HK-2 (cell line): ENCODE measurements around the gene KRTCAP3.
A peak's percentile ranks its signal among the peaks of the same experiment; 100 is the strongest.
"Not testable (repeated sequence)": the region's sequence is repeated elsewhere in the genome, so short reads cannot be mapped to it uniquely, and the experiment has no call there.

ENCODE experiments used
- DNase-seq: peaks from one replicate; pipeline ENCODE4 v3.0.0-alpha.2; 2018; ENCODE audit not compliant: unreplicated experiment

Gene KRTCAP3, protein sequence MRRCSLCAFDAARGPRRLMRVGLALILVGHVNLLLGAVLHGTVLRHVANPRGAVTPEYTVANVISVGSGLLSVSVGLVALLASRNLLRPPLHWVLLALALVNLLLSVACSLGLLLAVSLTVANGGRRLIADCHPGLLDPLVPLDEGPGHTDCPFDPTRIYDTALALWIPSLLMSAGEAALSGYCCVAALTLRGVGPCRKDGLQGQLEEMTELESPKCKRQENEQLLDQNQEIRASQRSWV

DNA sequence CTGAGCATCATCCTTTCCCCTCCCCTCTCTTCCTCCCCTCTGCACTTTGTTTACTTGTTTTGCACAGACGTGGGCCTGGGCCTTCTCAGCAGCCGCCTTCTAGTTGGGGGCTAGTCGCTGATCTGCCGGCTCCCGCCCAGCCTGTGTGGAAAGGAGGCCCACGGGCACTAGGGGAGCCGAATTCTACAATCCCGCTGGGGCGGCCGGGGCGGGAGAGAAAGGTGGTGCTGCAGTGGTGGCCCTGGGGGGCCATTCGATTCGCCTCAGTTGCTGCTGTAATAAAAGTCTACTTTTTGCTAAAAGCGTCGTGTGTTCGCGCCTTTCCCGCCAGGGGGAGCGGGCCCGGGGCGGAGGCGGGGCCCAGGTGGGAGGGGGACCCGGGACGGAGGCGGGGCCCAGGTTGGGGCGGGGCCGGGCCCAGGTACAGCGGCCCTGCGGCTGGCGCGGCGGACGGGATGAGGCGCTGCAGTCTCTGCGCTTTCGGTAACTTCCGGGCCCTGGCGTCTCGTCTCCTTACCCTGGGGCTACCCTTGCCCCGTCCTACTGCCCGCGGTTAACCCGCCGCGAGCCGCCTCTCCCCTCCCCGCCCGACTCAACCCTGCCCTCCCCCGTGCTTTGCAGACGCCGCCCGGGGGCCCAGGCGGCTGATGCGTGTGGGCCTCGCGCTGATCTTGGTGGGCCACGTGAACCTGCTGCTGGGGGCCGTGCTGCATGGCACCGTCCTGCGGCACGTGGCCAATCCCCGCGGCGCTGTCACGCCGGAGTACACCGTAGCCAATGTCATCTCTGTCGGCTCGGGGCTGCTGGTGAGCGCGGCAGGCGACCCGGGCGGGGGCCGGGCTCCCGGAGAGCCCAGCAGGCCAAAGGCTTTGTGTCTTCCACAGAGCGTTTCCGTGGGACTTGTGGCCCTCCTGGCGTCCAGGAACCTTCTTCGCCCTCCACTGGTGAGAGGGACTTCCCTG is at the start of gene KRTCAP3:
TSS of gene KRTCAP3 (plus strand) at position 424 of the 962 bp plus-strand sequence. CDS start at position 456, 32 bp downstream.
- DNase-seq: no peak

DNA sequence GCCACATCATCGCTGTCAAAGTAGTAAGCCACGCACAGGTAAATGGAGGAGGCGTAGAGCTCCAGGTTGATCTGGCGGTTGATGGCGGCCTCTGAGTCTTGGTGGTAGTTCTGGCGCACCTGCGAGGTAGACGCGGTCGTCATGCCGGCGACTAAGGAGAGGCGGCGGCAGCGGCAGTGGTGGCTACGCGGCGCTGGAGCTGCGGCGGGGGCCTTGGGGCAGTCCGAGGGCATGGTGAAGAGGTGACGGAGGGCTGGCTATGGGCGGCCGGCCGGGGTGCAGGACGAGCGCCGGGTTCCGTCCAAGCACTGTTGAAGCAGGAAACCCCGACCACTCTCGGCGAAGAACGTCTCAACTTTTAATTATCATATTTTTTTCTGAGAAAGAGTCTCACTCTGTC is 49.0 kb upstream of the KRTCAP3 start:
- no peak for DNase-seq

DNA sequence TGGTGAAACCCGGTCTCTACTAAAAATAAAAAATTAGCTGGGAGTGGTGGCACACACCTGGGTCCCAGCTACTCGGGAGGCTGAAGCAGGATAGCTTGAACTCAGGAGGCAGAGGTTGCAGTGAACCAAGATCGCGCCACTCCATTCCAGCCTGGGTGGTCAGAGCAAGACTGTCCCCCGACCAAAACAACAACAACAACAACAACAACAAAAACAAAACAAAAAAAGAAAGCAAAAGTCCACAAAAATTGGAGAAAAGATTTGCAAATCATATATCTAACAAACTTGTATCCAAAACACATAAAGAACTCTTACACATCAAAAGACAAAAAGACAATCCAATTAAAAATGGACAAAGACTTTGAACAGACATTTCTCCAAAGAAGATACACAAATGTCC is 43.2 kb upstream of the KRTCAP3 start:
- no peak for DNase-seq

DNA sequence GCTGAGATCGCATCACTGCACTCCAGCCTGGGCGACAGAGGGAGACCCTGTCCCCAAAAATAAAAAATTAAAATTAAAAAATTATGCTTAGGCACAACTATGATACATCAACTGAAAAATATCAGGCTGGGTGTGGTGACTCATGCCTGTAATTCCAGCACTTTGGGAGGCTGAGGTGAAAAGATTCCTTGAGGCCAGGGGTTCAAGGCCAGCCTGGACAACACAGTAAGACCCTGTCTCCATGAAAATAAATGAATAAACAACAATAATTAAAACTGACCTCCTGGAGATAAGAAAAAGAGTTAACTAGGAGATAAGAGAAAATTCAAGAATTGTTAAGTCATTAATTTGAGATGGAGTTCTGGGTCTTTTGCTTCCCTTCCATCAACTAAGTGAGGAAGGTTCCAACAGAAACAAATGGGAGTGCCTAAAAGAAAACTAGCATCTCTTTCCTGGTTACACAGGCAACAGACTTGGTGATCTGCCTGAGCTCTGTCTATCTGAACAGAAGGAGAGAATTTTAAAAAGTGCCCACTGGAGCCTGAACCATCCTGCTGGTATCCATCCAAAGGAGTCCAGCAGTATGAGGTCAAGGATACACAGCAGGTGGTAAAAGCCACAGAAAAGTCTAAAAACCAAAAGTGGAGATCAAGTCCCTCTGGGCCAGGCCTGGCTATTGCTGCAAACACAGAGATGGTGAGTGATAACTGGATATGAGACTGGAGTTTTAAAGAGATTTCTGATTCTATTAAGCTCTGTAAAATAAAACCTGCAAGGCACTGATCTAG is 41.6 kb upstream of the KRTCAP3 start:
- no peak for DNase-seq

DNA sequence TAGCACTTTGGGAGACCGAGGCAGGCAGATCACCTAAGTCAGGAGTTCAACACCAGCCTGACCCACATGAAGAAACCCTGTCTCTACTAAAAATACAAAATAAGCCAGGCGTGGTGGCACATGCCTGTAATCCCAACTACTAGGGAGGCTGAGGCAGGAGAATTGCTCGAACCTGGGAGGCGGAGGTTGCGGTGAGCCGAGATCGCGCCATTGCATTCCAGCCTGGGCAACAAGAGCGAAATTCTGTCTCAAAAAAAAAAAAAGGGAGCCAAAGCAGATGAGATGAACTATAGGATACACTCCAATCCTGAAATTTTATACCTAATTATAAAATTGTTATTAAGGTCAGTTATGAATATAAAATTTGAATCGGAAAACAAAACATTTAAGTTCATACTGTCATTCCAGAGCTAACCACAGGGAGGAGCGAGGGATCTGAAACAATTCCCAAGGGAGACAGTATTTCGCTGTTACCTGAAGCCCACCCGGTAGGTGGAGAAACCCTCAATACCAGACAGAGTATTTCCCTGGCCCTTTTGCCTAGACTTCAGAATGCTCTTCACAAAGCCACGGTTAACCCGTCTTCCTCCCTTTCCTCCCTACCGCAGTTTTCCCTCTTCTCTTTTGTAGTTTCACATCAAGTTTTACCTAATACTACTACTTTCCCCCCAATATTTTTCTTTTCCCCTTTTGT is 34.2 kb upstream of the KRTCAP3 start:
- peak; percentile 32 for DNase-seq

DNA sequence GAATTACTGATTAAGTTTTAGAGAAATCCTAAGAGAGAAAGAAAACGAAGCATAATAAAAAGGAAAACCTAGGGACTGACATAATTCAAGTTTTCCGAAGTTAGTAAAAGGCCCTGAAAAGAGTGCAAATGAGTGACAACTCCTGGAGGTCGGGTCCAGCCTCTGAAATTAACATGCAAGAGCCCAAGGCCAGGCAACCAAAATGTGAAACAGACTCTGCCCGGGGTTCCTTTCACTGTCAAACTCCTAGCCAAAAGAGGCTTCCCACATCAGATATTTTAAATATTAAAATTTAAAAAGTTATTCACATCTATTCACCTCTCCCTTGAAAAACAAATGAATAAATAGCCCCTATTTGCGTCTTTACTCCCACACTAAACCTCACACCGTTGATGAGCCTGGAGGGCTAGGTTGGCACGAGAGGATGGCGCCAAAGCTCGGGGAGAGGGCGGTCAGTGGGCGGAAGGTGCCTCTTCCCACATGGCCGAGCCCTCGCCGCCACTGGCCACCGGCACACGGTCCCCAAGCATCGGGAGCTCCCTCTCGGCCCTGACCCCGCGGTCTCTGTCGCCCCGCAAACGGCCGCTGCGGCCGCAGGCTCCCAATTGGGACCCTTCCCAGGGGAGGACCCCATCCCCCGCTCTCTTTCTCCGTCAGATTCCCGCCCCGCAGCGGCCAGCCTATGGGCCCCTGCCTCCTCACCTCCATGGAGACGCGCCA is 33.4 kb upstream of the KRTCAP3 start:
- DNase-seq: peak; percentile 34

DNA sequence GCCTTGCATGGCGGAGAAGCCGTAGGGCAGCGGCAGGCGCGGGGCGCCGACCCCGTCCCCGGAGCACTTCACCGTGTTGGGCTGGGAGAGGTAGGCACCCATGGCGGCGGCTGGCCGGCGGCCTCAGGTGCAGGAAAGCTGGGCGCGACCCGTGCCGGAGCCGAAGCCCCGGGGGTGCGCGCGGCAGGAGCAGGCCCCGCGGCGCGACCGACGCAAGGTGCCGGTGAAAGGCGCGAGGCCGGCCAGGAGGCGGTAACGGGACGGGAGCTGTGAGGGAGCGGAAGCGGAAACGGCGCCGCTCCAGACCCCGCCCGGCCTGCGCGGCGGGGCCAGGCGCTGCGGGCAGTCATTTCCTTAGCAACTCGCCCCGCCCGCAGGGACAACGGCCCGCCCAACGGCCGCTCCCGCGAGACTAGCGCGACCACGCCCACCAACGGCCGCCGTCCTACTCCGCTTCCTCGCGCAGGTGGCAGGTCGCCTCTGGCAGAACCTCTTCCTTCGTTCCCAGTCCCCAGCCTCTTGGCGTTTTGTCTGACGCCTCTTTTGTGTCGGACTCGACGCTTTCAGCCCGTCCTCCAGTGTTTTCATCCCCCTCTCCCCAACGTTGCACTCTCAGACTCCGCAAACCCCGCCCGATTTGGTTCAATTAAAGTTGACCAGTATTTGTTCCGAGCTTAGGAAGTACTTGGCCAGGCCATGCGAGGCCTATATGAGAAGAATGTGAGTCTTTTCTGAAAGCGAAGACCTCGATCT is 32.7 kb upstream of the KRTCAP3 start, which contains the start of gene PPM1G:
TSS of gene PPM1G (minus strand) at position 271 of the 753 bp plus-strand sequence. CDS start at position 102, 169 bp downstream.
- peak; percentile 96 for DNase-seq

DNA sequence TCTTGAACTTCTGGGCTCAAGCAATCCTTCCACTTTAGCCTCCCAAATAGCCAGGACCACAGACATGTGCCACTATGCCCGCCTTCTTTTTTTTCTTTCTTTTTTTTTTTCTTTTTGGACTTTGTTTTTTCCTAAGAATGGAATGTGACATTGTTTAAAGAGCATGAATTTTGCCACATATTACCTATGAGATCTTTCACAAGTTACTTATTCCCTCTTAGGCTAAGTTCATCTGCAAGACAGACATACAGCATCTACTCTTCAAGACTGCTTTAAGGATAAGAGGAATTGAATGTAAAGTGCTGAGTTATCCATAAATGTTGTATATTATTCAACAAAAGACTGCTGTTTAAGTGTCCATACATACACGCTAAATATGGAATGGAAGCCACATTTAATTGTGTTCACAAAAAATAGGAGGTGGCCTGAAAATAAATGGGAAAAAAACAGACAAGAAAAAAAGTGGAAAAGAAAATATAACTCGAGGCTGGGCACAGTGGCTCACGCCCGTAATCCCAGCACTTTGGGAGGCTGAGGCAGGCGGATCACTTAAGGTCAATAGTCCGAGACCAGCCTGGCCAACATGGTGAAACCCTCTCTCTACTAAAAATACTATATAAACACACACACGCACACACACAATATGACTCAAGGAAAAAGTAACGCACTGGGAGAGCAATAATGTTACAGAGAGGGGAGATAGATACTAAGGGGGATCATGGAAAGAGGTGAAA is 29.6 kb upstream of the KRTCAP3 start:
- no peak for DNase-seq

DNA sequence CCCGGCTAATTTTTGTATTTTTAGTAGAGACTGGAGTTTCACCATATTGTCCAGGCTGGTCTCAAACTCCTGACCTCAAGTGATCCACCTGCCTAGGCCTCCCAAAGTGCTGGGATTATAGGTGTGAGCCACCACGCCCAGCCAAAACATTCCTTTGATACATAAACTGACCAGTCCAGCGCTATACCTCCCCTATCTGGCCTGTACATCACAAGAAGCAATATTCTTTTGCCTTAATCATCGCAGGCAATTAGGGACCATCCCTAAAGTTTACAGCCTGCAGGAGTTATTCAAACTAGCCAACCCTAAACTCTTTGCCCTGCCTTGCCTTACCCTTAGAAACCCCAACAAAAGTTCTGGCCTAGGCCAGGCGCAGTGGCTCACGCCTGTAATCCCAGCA is 26.0 kb upstream of the KRTCAP3 start:
- no peak for DNase-seq

DNA sequence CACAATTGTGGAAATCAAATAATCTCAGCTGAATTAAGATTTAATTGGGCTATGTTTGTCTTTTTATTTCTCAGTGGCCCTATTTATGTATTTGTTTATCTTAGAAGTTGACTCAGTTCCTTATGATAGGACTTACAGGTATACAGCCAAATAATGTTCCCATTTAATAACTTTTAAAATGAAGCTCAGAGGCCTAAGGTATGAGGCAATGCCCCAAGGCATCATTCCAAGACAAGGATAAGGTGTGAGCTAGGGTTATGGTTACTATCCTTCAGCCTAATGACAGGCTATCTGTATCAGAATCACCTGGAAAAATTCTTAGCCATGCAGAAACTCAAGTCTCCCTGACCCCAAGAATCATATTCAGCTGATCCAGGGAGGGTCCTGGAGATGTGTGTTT is 21.2 kb upstream of the KRTCAP3 start:
- DNase-seq: no peak

DNA sequence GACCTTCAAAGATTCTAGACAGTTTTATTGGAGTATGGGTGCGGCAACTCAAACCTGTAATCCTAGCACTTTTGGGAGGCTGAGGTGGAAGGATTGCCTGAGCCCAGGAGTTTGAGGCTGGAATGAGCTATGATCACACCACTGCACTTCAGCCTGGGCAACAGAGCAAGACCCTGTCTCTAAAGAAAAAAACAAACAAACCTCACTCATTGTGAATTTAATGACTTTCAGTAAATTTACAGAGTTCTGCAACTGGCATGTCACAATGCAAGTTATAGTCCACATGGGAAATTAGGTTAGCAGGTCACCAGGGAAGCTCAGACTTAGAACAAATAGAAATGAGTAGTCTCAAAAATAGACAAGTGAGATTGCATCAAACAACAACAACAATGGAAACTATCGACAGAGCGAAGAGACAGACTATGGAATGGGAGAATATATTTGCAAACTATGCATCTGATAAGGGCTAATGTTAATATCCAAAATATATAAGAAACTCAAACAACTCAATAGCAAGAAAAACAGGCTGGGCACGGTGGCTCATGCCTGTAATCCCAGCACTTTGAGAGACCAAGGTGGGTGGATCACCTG is 20.4 kb upstream of the KRTCAP3 start:
- DNase-seq: no peak

DNA sequence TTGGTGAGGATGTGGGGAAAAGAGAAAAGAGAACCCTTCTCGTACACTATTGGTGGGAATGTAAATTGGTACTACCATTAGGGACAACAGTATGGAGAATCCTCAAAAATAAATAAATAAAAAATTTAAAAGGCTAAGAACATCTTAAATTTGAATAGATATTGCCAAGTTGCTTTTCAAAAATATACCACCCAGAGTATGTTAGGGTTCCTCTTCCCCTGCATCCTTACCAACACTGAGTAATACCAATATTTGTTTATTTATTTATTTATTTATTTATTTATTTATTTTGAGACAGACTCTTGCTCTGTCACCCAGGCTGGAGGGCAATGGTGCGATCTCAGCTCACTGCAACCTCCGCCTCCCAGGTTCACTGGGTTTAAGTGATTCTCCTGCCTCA is 19.2 kb upstream of the KRTCAP3 start:
- no peak for DNase-seq

DNA sequence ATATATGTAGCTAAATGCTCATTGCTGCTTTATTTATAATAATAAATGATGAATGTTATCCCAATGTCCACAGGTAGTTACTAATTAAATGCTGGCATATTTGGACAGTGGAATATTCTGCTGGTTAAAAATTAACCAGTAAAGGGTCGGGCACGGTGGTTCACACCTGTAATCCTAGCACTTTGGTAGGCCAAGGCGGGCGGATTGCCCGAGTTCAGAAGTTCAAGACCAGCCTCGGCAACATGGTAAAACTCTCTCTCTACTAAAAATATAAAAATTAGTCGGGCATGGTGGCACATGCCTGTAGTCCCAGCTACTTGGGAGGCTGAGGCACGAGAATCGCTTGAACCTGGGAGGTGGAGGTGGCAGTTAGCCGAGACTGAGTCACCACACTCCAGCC is 17.1 kb upstream of the KRTCAP3 start:
- not testable (repeated sequence) for DNase-seq

DNA sequence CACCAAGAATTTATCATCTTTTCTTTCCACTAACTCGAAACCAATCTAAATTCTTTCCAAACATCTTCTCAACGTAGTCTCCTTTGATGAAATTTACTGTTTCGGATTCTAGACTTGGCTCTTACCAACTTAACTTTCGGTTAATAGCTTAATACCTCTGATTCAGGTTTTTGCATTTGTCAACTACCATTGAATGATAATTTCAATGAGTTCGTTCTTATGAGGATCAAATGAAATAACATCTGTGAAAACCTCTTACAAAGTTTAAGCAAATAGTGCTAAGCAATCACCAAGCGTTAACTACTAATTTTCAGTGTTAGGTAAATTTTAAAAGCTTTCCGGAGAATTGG is 14.3 kb upstream of the KRTCAP3 start:
- no peak for DNase-seq

DNA sequence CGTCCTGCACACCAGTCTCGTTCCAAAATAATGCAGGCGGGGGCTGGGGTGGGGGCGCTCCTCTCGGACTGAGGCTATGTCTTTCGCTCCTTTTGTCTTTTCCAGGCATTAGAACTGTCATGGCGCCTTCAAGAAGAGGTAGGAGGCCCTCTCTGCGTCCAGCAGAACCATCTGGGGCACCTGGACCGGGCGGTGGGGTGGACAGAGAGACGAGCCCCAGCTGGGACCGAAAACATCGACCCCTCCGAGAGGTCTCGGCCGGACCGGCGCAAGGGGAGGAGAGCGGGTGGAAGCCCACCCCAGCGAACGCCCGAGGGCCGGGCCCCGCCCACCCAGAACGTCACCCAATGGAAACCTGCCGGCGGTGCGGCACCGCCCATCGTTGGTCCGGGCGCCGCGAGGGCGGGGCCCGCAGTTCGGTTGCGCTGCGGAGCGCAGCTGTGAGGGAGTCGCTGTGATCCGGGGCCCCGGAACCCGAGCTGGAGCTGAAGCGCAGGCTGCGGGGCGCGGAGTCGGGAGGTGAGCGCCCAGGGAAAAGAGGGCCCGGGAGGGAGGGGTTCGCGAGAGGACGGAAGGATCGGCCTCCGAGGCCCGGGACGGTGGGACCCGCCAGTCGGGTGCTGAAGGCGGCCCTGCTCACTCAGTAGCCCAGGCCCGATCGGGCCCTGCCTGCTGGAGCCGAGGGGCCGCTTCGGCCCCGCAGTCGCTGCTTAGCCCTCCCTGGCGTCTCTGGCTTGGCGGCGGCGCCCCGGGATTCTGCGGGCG is 13.8 kb upstream of the KRTCAP3 start, which contains the start of gene NRBP1:
TSS of gene NRBP1 (plus strand) at position 419 of the 765 bp plus-strand sequence. CDS start 4,643 bp downstream, outside the sequence.
- peak; percentile 88 for DNase-seq

DNA sequence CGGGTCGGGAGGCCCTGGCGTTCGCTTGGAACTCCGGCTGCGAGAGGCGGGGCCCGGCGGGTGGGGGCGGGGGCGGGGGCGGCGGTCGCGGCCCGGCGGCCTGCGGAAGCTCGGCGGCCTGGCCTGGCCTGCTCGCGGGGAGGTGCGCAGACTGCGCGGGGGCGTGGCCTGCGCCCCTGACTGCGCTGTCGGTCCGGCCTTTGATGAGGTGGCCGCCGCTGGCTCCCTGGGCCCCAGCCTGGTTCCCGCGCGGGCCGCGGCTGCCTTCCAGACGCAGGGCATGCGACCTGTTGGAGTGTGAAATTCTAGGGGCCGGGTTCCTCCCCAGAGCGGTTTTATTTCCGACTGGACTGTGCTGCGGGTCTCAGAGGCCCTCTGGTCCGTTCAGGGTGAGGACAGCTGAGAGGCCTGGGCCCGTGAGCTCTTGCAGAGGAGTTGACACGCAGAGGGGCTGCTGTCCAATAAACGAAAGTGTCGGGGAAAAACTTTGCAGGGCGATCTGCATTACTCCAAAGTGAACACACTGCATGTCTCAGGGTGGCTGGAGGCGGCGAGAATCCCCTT is 13.1 kb upstream of the KRTCAP3 start:
- peak; percentile 90 for DNase-seq

DNA sequence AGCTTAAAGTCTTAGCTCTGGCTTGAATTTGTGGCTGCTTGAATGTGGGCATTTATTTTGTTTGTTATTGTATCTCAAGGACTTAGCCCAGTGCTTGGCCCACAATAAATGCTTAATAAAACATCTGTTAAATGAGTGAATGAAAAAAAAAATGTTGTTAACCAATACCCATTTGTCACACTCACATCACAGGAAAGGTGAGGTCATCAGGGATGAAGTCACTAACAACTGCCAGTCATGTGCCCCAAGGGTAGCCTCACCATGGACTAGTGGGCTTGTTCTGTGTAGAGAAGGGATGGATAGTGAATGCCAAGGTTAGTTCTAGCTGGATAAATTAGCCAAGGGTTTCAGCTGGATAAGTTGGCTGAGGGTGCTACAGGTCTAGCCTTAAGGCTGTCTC is 10.8 kb upstream of the KRTCAP3 start:
- DNase-seq: no peak

DNA sequence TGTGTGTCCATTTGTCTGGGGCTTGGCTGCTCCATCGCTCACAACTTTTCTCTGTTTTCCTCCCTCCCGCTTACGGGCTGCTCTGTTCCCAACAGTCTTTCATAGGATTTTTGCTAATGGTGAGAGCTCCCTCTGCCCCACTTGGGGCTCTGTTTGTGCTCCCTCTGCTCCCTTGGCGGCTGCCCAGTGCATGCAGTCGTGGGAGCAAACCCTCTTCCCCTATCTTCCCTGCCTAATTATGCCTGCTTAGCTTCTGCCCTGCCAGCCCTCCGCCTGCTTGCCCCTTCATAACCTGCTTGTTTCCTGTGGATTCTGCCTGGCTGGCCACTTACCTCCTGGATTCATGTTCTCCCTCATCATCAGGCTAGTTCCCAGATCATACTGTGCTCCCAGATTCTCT is 6.6 kb upstream of the KRTCAP3 start:
- DNase-seq: no peak
